Left lung (tissue), 10 donors: Measurements from ENCODE around the gene PCNX2. TPM values are rescaled to one million over a fixed set of nuclear protein-coding genes. Genes with fewer than 3 reads are reported as not detected.
A peak's percentile ranks its signal among the peaks of the same experiment; 100 is the strongest.
"Not testable (repeated sequence)": the region's sequence is repeated elsewhere in the genome, so short reads cannot be mapped to it uniquely, and the experiment has no call there.

Experiments used
- ATAC-seq: fragments of 200-7000 bp; cut with Tn5 transposase; one replicate; pipeline ENCODE4 v1.9.1; 2020; ENCODE audit warnings: moderate library complexity
- DNase-seq, 4 donors: peaks; one replicate each; pipeline ENCODE4 v3.0.0-alpha.2; 2013 to 2020
- H3K27ac ChIP-seq, 2 donors: fragments of 200-600 bp; sonication (generic) in 1 of 2; one replicate each; pipeline versions ENCODE4 v1.5.0 to v1.8.0; 2020 to 2021
- H3K27me3 ChIP-seq, 2 donors: fragments of 200-600 bp; sonication (generic) in 1 of 2; one replicate each; pipeline versions ENCODE4 v1.5.0 to v1.8.0; 2020 to 2021
- H3K36me3 ChIP-seq, 2 donors: fragments of 200-600 bp; sonication (generic) in 1 of 2; one replicate each; pipeline versions ENCODE4 v1.5.0 to v1.8.0; 2020 to 2021
- H3K4me1 ChIP-seq, 2 donors: fragments of 200-600 bp; one replicate each; pipeline ENCODE4 v1.8.0; 2021
- H3K4me3 ChIP-seq, 2 donors: fragments of 200-600 bp; sonication (generic) in 1 of 2; one replicate each; pipeline versions ENCODE4 v1.5.0 to v1.8.0; 2020 to 2021; ENCODE audit warnings: mild to moderate bottlenecking in 1 of 2
- H3K9me3 ChIP-seq, 2 donors: fragments of 200-600 bp; sonication (generic) in 1 of 2; one replicate each; pipeline versions ENCODE4 v1.5.0 to v1.8.0; 2020 to 2021
- intact Hi-C, 2 donors: fragments of 100-400 bp; cut with DNase I; formaldehyde crosslinking; loops; one replicate each; pipeline versions ENCODE4 v1.11.2 to v1.14.2; 2022
- polyA plus RNA-seq, 6 donors: library from polyadenylated mRNA; unstranded; fragments of 120-200 nt; gene quantifications; one replicate each; pipeline ENCODE4 v1.2.1, GENCODE V29; 2013; ENCODE audit not compliant: insufficient read length in 6 of 6
- total RNA-seq, 2 donors: library from RNA; stranded (reverse); fragmentation: NEBNext Ultra II Directional; extraction: Animal tissue kit (Norgen Biotek cat#: 25700); gene quantifications; one replicate each; pipeline ENCODE4 v1.2.1, GENCODE V29; 2021
- TF ChIP-seq, protein P1 (sequence below), 2 donors: fragments of 200-600 bp; sonication (generic) in 1 of 2; IDR thresholded peaks; one replicate each; pipeline versions ENCODE4 v1.5.0 to v1.8.0; 2021; ENCODE audit warnings: antibody characterized with exemption in 2 of 2
- donor health status: DM: no; HTN: yes; CAD: no.
- donor health status: DM: no; HTN: no; CAD: no.

Gene PCNX2
- total and polyA plus RNA-seq, 8 donors: 9.2 to 14.7 (median 11.3) TPM

DNA sequence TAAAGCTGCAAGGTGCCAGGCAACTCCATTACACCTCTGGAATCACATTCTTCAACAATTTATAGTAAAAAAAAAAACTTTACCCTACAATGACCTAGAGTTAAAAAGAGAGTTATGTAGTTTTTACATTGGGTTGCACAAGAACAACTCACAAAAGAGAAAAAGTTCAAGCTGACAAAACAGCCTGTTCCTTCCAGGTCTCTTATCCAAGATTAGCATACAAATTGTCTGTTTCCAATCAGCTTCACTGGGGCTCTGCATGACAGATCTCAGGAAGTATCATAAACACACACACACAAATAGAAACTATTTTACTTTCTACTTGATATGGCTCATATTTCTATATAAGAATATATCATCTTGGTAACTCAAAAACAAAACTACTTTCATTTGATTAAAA is 154.6 kb downstream of the PCNX2 start:
- Histone ChIP-seq H3K9me3 (no peaks in the 10 kb centered on the region), H3K27me3 (no peaks in the 10 kb centered on the region), H3K27ac (no peak overlapping the region), H3K4me3 (no peak overlapping the region), H3K4me1 (no peaks in the 10 kb centered on the region), H3K36me3 (no peaks in the 10 kb centered on the region)
- no peak for ATAC-seq
- intact Hi-C loops: no loop called here
- DNase-seq: peak in 2 of 4 donors; percentile 23 to 54
- TF ChIP-seq, protein P1, sequence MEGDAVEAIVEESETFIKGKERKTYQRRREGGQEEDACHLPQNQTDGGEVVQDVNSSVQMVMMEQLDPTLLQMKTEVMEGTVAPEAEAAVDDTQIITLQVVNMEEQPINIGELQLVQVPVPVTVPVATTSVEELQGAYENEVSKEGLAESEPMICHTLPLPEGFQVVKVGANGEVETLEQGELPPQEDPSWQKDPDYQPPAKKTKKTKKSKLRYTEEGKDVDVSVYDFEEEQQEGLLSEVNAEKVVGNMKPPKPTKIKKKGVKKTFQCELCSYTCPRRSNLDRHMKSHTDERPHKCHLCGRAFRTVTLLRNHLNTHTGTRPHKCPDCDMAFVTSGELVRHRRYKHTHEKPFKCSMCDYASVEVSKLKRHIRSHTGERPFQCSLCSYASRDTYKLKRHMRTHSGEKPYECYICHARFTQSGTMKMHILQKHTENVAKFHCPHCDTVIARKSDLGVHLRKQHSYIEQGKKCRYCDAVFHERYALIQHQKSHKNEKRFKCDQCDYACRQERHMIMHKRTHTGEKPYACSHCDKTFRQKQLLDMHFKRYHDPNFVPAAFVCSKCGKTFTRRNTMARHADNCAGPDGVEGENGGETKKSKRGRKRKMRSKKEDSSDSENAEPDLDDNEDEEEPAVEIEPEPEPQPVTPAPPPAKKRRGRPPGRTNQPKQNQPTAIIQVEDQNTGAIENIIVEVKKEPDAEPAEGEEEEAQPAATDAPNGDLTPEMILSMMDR (IDR thresholded peaks at IDR 0.05): no peak

DNA sequence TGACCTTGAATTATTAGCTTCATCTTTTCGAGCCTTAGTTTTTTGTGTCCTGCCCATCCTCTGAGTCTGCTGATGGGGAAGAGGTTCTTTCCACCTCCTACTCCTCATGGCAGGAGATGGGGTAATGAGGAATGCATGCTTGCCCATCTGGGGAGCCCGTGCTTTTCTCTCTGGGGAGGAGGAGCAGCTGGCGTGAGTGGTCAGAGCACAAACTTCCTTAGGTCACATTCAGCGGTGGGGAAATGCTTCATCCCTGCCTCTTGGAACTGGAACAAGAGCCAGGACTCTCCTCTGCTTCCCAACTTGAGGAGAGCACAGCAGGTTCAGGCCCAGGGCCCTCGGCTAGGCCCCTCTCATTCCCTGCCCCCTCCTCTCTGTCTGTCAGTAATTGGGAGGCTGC is 155.0 kb downstream of the PCNX2 start:
- TF ChIP-seq, protein P1 (IDR thresholded peaks at IDR 0.05): no peak
- Histone ChIP-seq H3K36me3 (no peaks in the 10 kb centered on the region), H3K4me1 (no peaks in the 10 kb centered on the region), H3K4me3 (no peak overlapping the region), H3K27me3 (no peaks in the 10 kb centered on the region), H3K9me3 (no peaks in the 10 kb centered on the region), H3K27ac (no peak overlapping the region)
- intact Hi-C loops: no loop called here
- DNase-seq (no peak), ATAC-seq (no peak)

DNA sequence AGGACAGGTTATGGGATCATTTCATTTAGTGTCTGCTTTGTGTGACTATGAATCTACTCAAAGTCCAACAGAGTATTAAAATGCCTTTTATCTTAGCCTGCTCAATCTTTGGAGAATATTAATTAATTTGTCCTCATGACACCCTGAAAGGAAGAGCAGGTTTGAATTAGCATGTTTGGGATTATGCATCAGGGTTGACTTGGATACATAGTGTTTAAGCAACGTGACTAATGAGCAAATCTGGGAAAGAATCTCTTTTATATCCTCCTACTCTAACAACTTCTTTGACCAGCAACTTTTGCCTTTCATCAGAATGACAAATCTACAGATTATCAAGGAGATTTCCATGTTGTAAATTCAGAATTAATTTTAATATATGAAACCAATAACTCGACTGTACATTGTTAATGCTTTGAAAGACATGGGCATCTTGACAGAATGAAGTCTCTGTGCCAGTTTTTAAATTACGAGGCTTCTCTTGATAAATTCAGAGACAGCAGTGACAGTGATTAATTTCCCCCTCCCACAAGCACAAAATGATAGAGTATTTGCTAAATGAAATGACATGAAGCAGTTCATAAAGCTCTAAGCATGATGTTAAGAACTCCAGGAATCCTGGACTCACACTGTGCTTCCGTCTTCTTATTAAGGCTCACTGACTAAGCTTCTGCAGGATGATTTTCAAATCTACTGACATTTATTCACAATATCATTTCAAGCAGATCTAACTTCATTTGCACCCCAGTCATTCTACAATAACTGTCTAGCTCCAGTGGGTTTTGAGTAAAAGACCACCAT is 156.5 kb downstream of the PCNX2 start:
- DNase-seq (no peak), ATAC-seq (no peak)
- intact Hi-C loops: no loop called here
- H3K27ac ChIP-seq: no peak overlapping the region
- no peaks in the 10 kb centered on the region for H3K27me3 ChIP-seq
- no peaks in the 10 kb centered on the region for H3K36me3 ChIP-seq
- no peak overlapping the region for H3K4me3 ChIP-seq
- TF ChIP-seq, protein P1 (IDR thresholded peaks at IDR 0.05): no peak
- H3K9me3 ChIP-seq: no peaks in the 10 kb centered on the region
- no peaks in the 10 kb centered on the region for H3K4me1 ChIP-seq

DNA sequence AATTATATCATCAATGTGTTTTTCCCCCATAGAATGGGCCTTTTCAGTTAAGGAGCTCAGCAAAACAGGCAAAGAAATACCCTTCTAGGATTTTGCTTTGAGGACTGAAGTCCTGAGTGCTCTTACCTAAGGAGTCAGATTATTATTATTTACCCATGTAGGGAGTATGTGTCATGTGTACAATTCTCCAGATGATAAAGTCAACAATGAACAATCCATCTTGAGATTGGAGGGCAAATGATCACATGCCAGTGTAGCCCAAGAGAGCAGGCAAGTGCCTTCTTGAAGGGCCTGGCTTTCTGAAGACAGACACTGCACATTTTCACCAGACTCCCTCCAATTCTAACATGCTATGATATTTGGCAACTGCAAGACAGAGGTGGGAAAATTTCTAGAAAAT is 159.7 kb downstream of the PCNX2 start:
- H3K4me1 ChIP-seq: no peaks in the 10 kb centered on the region
- H3K4me3 ChIP-seq: no peak overlapping the region
- ATAC-seq: peak; percentile 82

DNA sequence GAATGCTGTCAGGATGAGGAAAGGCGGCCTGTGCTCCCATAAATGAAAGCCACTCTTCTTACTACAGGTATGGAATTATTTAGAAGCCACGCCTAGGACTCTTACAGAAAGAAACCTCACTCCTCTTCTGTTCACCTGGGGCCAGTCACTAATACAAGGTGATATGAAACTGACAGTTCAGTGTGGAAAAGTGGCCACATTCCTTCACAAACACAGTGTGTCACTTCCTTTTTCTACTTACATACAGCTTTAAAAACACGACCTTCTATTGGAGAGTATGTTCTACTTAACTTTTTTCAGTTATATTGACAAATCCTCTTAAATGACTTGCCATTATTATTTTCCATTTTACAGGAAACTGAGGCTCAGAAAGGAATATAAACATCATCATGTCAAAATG is 163.1 kb downstream of the PCNX2 start:
- Histone ChIP-seq H3K36me3 (no peaks in the 10 kb centered on the region), H3K27me3 (no peaks in the 10 kb centered on the region), H3K4me3 (no peak overlapping the region), H3K4me1 (no peaks in the 10 kb centered on the region), H3K27ac (no peak overlapping the region), H3K9me3 (no peaks in the 10 kb centered on the region)
- intact Hi-C loops: no loop called here
- ATAC-seq (no peak), DNase-seq (no peak)
- TF ChIP-seq, protein P1 (IDR thresholded peaks at IDR 0.05): no peak

More for the DNA sequence above, 159.7 kb downstream of the PCNX2 start:
- no peak for DNase-seq
- Histone ChIP-seq H3K36me3 (no peaks in the 10 kb centered on the region), H3K27ac (no peak overlapping the region), H3K27me3 (no peaks in the 10 kb centered on the region), H3K9me3 (no peaks in the 10 kb centered on the region)
- TF ChIP-seq, protein P1 (IDR thresholded peaks at IDR 0.05): no peak
- intact Hi-C loops: no loop called here

DNA sequence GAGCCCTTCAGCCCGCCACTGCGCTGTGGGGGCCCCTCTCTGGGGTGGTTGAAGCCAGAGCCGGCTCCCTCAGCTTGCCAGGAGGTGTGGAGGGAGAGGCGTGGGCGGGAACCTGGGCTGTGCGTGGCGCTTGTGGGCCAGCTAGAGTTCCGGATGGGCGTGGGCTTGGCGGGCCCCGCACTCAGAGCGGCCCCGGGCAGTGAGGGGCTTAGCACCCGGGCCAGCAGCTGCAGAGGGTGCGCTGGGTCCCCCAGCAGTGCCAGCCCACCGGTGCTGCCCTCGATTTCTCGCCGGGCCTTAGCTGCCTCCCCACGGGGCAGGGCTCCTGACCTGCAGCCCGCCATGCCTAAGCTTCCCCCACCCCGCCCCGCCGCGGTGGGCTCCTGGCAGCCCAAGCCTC is 166.5 kb downstream of the PCNX2 start:
- H3K36me3 ChIP-seq, H3K27ac ChIP-seq, H3K9me3 ChIP-seq, H3K27me3 ChIP-seq, H3K4me3 ChIP-seq, ATAC-seq, intact Hi-C loops, H3K4me1 ChIP-seq, DNase-seq: not testable (repeated sequence)
